Left renal pelvis (tissue), 4 donors: ENCODE data around the gene CELA2A. TPM values are rescaled to one million over a fixed set of nuclear protein-coding genes. Genes with fewer than 3 reads are reported as not detected.
"Not testable (repeated sequence)": the region's sequence is repeated elsewhere in the genome, so short reads cannot be mapped to it uniquely, and the experiment has no call there.

Experiments used
- DNase-seq, 4 donors: peaks; one replicate each; pipeline ENCODE4 v3.0.0-alpha.2; 2013; ENCODE audit warnings: low read depth in 4 of 4, low spot score in 3 of 4
- polyA plus RNA-seq, 4 donors: library from polyadenylated mRNA; unstranded; fragments of 120-200 nt; gene quantifications; one replicate each; pipeline ENCODE4 v1.2.1, GENCODE V29; 2013; ENCODE audit not compliant: insufficient read length in 4 of 4

CELA2A gene
- polyA plus RNA-seq, 4 donors, result not detected

DNA sequence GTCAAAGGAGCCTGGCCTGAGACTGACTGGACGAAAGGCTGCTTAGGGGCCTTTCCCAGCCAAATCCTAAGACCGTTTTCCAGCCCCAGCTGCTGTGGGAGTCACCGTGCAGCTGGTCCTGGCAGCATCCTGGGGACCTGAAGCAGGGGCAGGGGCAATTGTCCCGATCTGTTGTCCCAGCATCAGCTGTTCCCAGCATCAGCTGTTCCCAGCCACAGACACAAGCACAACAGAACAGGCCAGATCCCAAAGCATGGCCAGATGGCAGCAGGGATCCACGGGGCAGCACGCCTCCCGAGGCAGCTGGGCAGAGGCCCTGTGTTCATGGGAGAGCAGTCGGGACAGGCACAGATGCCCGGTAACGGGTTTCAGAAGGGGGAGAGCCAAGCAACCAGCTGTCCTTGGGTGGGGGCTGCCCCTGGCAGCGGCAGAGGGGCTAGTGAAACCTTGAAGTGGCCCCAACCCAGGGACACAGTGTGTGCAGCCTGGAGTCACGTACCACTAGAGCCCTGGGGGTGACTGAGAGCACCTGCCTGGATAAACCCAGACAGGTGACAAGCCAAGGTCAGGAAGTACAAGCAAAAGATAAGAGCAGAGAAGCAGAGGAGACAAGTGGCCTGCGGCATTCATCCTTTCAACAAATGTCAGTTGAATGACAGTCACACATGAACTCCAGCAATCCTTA lies 32.7 kb downstream of the CELA2A start:
- no peak for DNase-seq

GRCh38 chr1:15491010-15491409 lies 34.5 kb downstream of the CELA2A start:
- not testable (repeated sequence) for DNase-seq

- no peak for DNase-seq
These were observed 36.1 kb downstream of the CELA2A start for GRCh38 chr1:15492596-15492995.

- DNase-seq, result no peak
These were observed 37.4 kb downstream of the CELA2A start for GRCh38 chr1:15493869-15494390.

DNA sequence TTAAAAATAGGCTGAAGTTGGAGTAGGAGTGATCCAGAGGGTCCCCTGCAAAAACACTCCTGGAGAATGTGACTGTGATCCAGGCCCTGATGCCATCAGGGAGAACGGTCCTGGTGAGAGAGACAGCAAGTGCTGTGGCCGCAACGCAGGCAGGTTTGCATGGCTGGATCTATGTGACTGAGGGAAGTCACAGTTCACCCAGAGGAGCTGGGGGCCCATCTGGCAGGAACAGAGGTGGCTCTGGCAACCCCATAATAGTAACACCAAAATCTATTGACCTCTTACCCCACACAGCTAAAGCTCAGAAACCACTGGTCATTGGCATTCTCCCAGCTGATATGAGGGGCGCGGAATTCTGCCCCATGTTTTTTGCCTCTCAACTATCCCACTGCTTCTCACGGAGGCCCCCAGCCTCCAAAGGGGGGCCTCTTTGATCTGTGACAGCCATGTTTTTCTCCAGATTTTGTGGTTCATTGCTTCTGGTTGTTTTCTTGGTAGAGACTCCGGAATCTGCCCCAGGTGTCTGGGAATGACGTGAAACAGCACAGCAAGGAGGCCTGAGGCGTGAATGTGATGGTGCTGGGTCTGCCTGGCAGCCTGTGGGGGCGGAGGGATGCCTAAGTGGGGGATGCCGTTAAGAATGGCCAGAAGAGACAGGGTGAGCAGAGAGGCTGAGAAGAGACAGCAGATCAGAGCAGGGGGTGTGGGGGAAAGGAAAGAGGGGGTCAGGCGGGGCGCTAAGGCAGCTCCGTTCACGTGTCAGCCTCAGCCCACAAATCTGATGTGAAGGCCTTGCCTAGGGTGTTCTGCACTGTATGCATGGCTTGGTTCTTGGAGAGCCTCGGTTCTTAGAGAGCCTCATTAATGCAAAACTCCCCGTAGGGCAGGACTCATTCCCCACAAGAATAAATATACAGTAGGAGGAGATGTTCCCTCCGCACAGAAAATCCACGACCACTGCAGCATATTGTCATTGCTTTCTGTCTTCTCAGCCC lies 43.9 kb downstream of the CELA2A start:
- no peak for DNase-seq

DNA sequence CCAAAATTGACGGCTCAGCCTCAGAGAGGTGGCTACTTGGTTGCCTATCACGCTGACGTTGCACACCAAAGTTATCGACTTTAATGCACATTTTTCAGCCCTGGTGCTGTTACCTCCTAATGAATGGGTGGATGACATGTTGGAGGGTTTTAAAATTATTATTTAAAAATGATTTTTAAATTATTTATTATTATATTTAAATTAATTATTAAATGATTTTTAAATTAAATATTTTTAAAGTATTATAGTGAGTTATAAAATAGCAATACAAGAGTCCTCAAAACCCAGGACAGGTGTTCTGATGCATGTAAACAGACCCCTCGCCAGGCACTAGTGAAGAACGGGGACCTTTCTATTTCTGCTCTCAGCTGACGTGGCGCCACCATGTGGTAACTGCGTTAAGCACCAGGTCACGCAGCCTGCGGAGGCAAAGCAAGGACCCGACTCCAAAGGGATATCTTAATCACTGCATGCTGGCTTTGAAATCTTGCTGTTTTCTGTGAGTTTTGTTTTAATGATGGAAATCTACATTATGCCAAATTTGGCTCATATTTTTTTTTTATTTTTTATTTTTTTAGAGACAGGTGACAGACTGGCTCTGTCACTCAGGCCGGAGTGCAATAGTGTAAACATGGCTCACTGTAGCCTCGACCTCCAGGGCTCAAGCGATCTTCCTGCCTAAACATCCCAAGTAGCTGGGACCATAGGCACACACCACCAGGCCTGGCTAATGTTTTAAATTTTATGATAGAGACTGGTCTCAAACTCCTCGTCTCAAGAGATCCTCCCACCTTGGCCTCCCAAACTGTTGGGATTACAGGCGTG lies 44.9 kb downstream of the CELA2A start:
- no peak for DNase-seq

- DNase-seq, result no peak
These were observed 47.9 kb downstream of the CELA2A start for GRCh38 chr1:15504436-15504835.

DNA sequence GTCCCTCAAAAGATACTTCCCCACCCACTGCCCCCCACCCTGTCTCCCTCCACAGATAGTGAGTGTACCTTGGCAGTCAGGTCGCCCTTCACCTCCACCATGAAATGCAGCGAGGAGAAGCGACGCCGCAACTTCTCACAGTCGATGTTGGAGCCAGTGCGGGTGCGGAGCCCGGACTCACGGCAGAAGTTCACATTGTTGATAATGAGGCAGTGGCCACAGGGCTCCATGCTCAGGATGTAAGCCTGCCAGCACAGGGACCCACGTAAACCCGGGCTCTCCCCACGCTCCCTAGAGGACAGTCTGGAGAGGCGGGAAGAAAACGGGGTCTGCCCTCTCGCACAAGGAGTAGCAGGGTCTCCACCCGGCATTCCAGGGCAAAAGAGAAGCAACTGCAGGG lies 50.3 kb downstream of the CELA2A start:
- DNase-seq, result no peak

- no peak for DNase-seq
These were observed 50.7 kb downstream of the CELA2A start for GRCh38 chr1:15507278-15507677.

DNA sequence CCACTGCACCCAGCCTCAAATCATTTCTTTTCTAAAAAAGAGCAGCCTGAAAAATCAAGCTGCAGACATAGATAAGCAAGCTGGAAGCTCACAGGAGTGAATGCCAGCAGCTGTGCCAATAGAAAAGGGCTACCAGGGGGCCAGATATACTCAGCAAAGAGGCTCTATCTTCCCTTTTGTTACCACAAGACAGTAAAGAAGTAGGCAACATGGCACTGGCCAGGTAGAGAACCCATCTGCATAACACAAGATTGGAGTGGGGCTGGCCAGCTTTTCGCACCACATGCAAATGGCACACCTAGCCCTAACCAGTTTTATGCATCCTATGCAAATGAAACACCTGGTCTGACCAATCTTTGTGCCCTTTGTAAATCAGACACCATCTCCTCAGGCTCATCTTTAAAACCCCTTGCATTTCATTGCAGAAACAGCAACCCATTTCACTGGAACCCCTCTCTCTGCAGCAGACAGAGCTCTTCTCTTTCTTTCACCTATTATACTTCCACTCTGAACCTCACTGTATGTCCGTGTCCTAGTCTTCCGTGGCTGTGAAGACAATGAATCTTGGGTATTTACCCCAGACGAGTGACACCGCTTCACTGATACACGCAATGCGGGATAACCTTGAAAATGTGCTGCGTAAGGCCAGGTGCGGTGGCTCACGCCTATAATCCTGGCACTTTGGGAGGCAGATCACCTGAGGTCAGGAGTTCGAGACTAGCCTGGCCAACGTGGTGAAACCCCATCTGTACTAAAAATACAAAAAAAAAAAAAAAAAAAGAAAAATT lies 52.4 kb downstream of the CELA2A start:
- DNase-seq, result no peak

DNA sequence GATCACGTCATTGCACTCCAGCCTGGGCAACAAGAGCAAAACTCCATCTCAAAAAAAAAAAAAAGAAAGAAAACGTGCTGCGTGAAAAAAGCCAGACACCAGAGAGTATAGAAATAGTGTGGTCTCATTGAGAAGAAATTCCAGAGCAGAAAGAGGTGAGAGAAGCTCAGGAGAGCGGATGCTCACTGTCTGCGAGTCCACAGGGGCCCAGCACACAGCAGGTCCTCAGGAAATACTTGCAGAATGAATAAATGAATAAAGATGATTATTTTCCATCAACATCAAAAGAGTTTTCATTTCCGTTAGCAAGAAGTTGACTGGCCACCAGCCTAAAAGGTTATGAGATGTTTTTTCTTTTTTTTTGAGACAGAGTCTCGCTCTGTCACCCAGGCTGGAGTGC lies 53.1 kb downstream of the CELA2A start:
- no peak for DNase-seq

DNA sequence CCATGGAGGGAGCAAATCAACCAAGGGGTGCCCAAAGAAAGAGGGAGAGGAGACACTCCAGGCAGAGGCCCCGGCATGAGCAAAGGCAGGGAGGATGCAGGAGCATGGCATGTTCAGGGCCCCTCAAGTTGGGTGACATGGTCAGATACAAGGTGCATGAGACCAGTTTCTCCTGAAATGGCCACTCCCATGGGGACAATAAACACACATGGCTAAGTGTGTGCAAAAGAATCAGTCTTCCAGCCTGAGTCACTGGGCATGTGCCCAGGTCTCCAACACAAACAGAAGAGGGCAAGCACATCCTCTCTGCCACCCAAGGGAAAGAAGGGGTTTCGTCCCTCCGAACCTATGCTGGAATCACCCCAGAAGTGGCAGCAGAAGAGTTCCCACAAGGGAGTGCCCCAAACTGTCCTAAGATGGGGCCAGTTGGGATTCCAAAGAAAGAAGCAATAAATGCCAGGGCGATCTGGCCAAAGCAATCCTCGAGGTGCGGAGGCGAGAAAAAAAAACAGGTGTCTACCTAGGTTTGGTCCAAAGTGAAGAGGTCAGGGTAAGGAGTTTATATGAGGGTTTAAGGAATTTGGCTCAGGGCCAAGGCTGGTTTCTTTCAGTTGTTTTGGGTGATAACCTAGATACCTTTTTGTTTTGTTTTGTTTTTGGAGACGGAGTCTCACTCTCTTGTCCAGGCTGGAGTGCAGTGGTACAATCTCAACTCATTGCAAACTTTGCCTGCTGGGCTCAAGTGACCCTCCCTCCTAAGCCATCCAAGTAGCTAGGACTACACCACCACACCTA lies 54.3 kb downstream of the CELA2A start:
- DNase-seq, result no peak

DNA sequence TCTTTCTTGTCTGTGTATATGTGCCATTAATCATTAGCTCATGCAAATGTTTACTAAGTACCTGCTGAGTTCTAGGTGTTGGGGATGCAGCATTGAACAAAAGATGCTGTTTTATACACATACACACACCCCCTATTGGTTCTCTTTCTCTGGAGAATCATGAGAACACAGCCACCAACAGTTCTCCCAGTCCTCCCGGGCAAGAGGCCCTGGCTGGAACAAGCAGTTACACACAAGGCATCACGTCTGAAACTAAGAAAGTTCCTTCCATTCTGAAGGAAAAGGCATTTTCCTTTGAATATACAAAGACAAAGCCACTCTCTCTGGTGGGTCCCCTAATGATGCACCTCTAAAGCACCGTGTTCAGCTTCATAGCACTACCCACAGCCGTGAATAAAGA lies 56.7 kb downstream of the CELA2A start:
- DNase-seq, result no peak

DNA sequence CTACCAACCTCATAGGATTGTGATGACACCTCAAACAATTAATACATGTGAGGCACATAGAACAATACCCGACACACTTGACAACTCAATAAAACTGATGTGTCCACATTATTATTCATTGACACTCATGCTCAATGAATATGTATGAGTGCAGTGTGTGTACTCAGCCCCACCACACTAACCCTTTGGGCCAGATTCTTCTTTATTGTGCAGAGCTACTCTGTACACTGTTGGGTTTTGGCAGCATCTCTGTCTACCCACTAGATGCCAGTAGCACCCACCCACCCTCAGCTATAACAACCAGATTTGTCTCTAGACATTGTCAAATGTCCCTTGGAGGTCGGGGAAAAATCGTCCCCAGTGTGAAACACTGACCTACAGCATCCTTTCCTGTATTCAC lies 57.4 kb downstream of the CELA2A start:
- DNase-seq, result no peak

- DNase-seq, result not testable (repeated sequence)
These were observed 58.0 kb downstream of the CELA2A start for GRCh38 chr1:15514557-15514956.

- DNase-seq, result no peak
These were observed 58.6 kb downstream of the CELA2A start for GRCh38 chr1:15515022-15515663.

DNA sequence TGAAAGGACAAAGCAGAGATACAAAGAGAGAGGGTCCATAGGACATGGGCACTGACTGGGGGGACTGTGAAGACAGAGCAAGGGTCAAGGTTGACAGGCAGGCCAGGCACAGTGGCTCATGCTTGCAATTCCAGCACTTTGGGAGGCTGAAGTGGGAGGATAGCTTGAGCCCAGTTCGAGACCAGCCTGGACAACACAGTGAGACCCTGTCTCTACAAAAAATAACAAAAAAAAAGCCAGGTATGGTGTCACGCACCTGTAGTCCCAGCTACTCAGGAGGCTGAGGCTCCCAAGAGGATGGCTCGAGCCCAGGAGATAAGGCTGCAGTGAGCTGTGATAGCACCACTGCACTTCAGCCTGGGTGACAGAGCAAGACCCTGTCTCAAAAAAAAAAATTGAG lies 63.1 kb downstream of the CELA2A start:
- no peak for DNase-seq

- DNase-seq, result not testable (repeated sequence)
These were observed 64.8 kb downstream of the CELA2A start for GRCh38 chr1:15521206-15521906.
